22Rv1 (cell line): ENCODE measurements around the gene CD59.
"Not testable (repeated sequence)": the region's sequence is repeated elsewhere in the genome, so short reads cannot be mapped to it uniquely, and the experiment has no call there.

Source experiments
- ZFX ChIP-seq: fragments of 450-650 bp; IDR thresholded peaks from 2 replicates; pipeline ENCODE4 v1.6.1; 2017; ENCODE audit warnings: antibody characterized with exemption, borderline replicate concordance
- TF ChIP-seq, protein P1 (sequence below): fragments of 450-650 bp; IDR thresholded peaks from 2 replicates; pipeline ENCODE4 v1.5.1; 2017; ENCODE audit warnings: mild to moderate bottlenecking

DNA sequence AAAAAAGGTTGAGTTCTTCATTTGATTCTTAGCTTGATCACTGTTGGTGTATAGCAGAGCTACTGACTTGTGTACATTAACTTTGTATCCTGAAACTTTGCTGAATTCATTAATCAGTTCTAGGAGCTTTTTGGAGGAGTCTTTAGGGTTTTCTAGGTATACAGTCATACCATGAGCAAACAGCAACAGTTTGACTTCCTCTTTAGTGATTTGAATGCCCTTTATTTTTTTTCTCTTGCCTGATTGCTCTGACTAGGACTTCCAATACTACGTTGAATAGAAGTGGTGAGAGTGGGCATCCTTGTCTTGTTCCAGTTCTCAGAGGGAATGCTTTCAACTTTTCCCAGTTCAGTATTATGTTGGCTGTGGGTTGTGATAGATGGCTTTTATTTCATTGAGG lies 57.6 kb downstream of the CD59 start:
- TF ChIP-seq, protein P1, sequence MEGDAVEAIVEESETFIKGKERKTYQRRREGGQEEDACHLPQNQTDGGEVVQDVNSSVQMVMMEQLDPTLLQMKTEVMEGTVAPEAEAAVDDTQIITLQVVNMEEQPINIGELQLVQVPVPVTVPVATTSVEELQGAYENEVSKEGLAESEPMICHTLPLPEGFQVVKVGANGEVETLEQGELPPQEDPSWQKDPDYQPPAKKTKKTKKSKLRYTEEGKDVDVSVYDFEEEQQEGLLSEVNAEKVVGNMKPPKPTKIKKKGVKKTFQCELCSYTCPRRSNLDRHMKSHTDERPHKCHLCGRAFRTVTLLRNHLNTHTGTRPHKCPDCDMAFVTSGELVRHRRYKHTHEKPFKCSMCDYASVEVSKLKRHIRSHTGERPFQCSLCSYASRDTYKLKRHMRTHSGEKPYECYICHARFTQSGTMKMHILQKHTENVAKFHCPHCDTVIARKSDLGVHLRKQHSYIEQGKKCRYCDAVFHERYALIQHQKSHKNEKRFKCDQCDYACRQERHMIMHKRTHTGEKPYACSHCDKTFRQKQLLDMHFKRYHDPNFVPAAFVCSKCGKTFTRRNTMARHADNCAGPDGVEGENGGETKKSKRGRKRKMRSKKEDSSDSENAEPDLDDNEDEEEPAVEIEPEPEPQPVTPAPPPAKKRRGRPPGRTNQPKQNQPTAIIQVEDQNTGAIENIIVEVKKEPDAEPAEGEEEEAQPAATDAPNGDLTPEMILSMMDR, result not testable (repeated sequence)
- not testable (repeated sequence) for TF ChIP-seq ZFX
